ENCODE results near the gene PTPRM.

DNA sequence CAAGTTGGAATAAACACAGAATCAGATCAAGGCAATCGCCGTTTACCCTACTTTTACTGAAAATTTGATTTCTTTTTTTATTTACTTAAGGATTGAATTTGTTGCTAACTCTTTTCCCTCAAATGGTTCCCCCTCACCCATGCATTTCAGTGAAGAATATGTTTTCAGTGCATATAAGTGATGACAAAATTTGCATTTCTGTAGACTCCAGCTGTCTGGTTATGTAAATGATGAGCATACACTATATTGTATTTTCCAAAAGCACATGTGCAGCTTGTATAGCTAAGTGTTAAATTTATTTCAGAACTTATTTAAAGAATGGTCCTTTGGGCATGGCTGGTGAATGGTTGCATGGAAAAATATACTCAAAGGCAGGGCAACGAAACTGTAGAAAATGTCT, 437.7 kb downstream of the PTPRM start:
- TF ChIP-seq, protein P1, sequence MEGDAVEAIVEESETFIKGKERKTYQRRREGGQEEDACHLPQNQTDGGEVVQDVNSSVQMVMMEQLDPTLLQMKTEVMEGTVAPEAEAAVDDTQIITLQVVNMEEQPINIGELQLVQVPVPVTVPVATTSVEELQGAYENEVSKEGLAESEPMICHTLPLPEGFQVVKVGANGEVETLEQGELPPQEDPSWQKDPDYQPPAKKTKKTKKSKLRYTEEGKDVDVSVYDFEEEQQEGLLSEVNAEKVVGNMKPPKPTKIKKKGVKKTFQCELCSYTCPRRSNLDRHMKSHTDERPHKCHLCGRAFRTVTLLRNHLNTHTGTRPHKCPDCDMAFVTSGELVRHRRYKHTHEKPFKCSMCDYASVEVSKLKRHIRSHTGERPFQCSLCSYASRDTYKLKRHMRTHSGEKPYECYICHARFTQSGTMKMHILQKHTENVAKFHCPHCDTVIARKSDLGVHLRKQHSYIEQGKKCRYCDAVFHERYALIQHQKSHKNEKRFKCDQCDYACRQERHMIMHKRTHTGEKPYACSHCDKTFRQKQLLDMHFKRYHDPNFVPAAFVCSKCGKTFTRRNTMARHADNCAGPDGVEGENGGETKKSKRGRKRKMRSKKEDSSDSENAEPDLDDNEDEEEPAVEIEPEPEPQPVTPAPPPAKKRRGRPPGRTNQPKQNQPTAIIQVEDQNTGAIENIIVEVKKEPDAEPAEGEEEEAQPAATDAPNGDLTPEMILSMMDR (IDR thresholded peaks at IDR 0.05) = no peak
- TF ChIP-seq POLR2A (IDR thresholded peaks at IDR 0.05) = no peak
